Ishikawa (cell line): ENCODE measurements around the gene FMNL2.

Source experiments
- CEBPB ChIP-seq: IDR thresholded peaks from 2 replicates; pipeline ENCODE4 v1.6.1; 2012
- CREB1 ChIP-seq: IDR thresholded peaks from 2 replicates; pipeline ENCODE4 v1.6.1; 2012; ENCODE audit warnings: low read depth
- EGR1 ChIP-seq: IDR thresholded peaks from 2 replicates; pipeline ENCODE4 v1.6.1; 2012
- EP300 ChIP-seq: IDR thresholded peaks from 2 replicates; pipeline ENCODE4 v1.6.1; 2012; ENCODE audit warnings: borderline replicate concordance
- FOXM1 ChIP-seq: IDR thresholded peaks from 2 replicates; pipeline ENCODE4 v1.6.1; 2012; ENCODE audit warnings: low read depth, borderline replicate concordance
- NFIC ChIP-seq: IDR thresholded peaks from 2 replicates; pipeline ENCODE4 v1.6.1; 2012
- RAD21 ChIP-seq: IDR thresholded peaks from 2 replicates; pipeline ENCODE4 v1.6.1; 2012; ENCODE audit warnings: low read depth
- REST ChIP-seq: IDR thresholded peaks from 2 replicates; pipeline ENCODE4 v1.6.1; 2012; ENCODE audit warnings: low read depth, mild to moderate bottlenecking
- TAF1 ChIP-seq: IDR thresholded peaks from 2 replicates; pipeline ENCODE4 v1.6.1; 2012; ENCODE audit warnings: low read depth, mild to moderate bottlenecking
- TCF12 ChIP-seq: IDR thresholded peaks from 2 replicates; pipeline ENCODE4 v1.6.1; 2012; ENCODE audit warnings: low read depth
- TEAD4 ChIP-seq: IDR thresholded peaks from 2 replicates; pipeline ENCODE4 v1.6.1; 2012
- USF1 ChIP-seq: IDR thresholded peaks from 2 replicates; pipeline ENCODE4 v1.6.1; 2012
- YY1 ChIP-seq: IDR thresholded peaks from 2 replicates; pipeline ENCODE4 v1.6.1; 2012; ENCODE audit warnings: low read depth
- ZBTB7A ChIP-seq: IDR thresholded peaks from 2 replicates; pipeline ENCODE4 v1.6.1; 2012; ENCODE audit warnings: low read depth
- TF ChIP-seq, protein P1 (sequence below): IDR thresholded peaks from 2 replicates; pipeline ENCODE4 v1.6.1; 2012

Gene FMNL2

DNA sequence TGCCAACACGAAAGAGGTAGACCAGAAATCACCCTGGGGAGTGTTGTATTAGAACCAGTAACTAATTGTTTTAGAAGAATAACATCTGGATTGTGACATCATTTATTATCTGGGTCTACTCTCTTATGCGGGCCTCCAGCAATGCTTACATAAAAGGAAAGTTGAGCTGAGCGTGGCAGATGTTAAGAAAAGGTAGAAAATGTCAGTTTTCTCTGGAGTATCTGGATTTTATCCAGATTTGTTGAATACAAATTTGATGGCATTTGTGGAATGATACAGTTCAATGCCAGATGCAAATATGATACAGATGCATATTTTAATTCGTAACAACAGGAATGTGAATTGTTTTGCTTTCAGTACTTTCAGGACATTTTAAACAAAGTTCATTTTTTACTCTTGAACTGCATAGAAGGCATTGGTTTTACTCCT, 292.0 kb downstream of the FMNL2 start:
- no peak for TF ChIP-seq ZBTB7A
- TF ChIP-seq, protein P1, sequence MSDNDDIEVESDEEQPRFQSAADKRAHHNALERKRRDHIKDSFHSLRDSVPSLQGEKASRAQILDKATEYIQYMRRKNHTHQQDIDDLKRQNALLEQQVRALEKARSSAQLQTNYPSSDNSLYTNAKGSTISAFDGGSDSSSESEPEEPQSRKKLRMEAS, result no peak
- TF ChIP-seq TEAD4, result no peak
- no peak for TF ChIP-seq TAF1
- no peak for TF ChIP-seq YY1
- no peak for TF ChIP-seq FOXM1
- TF ChIP-seq EP300, result no peak
- TF ChIP-seq NFIC, result no peak
- no peak for TF ChIP-seq EGR1
- TF ChIP-seq RAD21, result no peak
- TF ChIP-seq TCF12, result no peak
- no peak for TF ChIP-seq CEBPB
- TF ChIP-seq CREB1, result no peak
- TF ChIP-seq USF1, result no peak
- TF ChIP-seq REST, result no peak

GRCh38 chr2:152627351-152627957, 292.5 kb downstream of the FMNL2 start:
- TF ChIP-seq TAF1 (no peak), RAD21 (peak; percentile 69)

DNA sequence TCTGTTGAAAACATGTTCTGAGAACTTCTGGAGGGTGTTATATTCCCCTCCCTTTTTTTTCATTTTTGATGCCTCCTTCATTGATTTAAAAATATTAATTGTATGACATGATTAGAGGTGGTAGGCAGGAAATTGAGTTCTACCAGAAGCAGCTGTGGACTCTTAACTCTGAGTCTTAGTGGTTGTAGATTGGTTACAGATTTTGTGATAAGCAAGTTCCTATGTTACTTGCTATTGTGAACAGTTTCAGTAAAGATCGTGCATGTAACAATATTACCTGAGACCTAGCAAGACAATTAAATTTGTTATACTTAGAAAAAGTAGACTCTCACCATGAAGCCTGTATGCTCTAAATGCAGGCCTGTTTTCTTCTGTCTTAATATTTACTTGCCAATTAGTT, 294.2 kb downstream of the FMNL2 start:
- no peak for TF ChIP-seq CREB1

- no peak for TF ChIP-seq NFIC
- TF ChIP-seq YY1, result no peak
- TF ChIP-seq CREB1, result no peak
- no peak for TF ChIP-seq RAD21
- no peak for TF ChIP-seq FOXM1
- no peak for TF ChIP-seq EGR1
- TF ChIP-seq TEAD4, result no peak
- TF ChIP-seq EP300, result no peak
- no peak for TF ChIP-seq TAF1
- no peak for TF ChIP-seq CEBPB
Observed at GRCh38 chr2:152630466-152630865, 295.5 kb downstream of the FMNL2 start.

DNA sequence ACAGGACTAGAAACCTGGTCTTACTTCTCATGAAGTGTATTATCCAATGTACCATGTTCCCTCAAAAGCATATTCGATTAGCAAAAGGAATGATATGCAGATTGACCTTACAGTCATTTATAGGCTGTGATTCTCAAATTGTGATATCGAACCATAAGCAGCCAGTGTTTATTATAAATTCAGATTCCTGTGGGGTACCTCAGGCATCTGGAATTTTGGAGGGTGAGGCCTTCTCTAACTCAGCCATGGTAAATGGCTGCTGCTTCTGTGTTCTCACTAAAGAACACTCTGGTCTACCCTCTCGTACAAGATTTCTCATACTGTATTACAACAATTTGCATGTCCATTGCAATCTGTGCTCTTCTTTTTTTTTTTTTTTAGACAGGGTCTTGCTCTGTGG, 297.8 kb downstream of the FMNL2 start:
- TF ChIP-seq RAD21, result no peak
- TF ChIP-seq YY1, result no peak
- no peak for TF ChIP-seq TEAD4
- TF ChIP-seq EP300, result no peak
- TF ChIP-seq REST, result no peak
- TF ChIP-seq, protein P1, result no peak

DNA sequence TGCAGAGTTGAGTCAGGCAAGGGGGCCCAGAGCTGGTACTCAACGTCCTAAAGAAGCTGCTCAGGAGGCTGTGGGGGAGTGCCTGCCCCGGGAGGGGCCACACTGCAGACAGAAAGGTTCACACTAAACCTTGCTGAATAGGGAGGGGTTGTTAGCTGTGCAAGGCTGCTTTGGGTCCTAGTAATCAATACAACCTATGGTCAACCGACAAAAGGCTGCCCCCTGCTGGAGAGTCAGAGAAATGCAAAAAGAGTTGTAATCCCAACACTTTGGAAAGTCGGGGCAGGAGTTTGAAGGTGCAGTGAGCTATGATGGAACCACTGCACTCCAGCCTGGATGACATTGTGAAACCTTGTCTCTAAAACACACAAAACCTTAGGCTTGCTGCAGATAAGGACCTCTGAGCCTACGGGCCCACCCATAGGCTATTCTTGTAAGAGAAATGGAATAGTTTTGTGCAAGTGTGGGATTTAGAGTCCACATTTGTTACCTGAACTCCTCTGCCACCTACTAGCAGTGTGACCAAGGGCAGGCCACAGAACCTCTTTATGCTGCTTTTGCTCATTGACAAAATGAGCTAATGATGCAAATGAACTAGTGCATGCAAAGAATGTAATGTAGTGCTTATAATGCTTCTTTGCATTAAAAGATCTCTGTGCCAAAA, 300.8 kb downstream of the FMNL2 start:
- peak; percentile 83 for TF ChIP-seq RAD21
- TF ChIP-seq CREB1, result no peak
- no peak for TF ChIP-seq REST
